Sigmoid colon (tissue), 4 donors: Measurements from ENCODE around the gene GPR150.

Experiments
- EP300 ChIP-seq, 4 donors: sonication (generic); formaldehyde crosslinking; IDR thresholded peaks; one replicate each; pipeline ENCODE4 v1.6.1; 2017; ENCODE audit warnings: antibody characterized with exemption in 4 of 4
- POLR2A ChIP-seq, 2 donors: fragments of 450-650 bp; IDR thresholded peaks; one replicate each; pipeline ENCODE4 v1.6.1; 2016; ENCODE audit warnings: antibody characterized with exemption in 2 of 2, mild to moderate bottlenecking in 2 of 2, moderate library complexity in 2 of 2
- POLR2AphosphoS5 ChIP-seq, 4 donors: sonication (generic); formaldehyde crosslinking; IDR thresholded peaks; one replicate each; pipeline ENCODE4 v1.6.1; 2017; ENCODE audit warnings: antibody characterized with exemption in 4 of 4
- TF ChIP-seq, protein P1 (sequence below), 4 experiments: fragments of 450-650 bp in 3 of 4; fragments of 200-600 bp in 1 of 4; IDR thresholded peaks; one replicate each; pipeline ENCODE4 v1.5.1; 2016 to 2019; ENCODE audit warnings: antibody characterized with exemption in 4 of 4, mild to moderate bottlenecking in 3 of 4, moderate library complexity in 2 of 4

DNA sequence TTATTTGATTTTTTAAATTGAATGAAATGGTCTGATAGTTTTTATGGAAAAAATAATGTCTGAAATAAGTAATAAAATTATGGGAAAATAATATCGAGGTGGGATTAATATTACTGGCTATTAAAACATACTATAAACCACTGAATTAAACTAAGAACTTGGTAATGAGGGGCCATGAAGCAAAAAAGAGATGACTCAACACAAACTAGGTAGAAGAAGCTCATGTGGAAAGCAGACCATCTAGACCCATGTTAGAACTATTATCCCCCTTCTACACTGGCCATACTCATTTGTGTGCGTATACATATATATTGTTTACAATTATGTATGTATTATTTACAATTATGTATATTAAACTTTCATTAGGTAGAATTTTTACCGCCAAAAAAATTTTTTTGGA, 8.5 kb upstream of the GPR150 start:
- TF ChIP-seq, protein P1, sequence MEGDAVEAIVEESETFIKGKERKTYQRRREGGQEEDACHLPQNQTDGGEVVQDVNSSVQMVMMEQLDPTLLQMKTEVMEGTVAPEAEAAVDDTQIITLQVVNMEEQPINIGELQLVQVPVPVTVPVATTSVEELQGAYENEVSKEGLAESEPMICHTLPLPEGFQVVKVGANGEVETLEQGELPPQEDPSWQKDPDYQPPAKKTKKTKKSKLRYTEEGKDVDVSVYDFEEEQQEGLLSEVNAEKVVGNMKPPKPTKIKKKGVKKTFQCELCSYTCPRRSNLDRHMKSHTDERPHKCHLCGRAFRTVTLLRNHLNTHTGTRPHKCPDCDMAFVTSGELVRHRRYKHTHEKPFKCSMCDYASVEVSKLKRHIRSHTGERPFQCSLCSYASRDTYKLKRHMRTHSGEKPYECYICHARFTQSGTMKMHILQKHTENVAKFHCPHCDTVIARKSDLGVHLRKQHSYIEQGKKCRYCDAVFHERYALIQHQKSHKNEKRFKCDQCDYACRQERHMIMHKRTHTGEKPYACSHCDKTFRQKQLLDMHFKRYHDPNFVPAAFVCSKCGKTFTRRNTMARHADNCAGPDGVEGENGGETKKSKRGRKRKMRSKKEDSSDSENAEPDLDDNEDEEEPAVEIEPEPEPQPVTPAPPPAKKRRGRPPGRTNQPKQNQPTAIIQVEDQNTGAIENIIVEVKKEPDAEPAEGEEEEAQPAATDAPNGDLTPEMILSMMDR (IDR thresholded peaks at IDR 0.05), result no peak
- no peak for TF ChIP-seq POLR2AphosphoS5 (IDR thresholded peaks at IDR 0.05)
- TF ChIP-seq POLR2A (IDR thresholded peaks at IDR 0.05), result no peak
- no peak for TF ChIP-seq EP300 (IDR thresholded peaks at IDR 0.05)
